Liver (tissue), 9 donors: ENCODE data around the gene CMTM4. TPM values are rescaled to one million over a fixed set of nuclear protein-coding genes. Genes with fewer than 3 reads are reported as not detected.

Source experiments
- DNase-seq: peaks from one replicate; pipeline ENCODE4 v3.0.0-alpha.2; 2017; ENCODE audit warnings: low spot score
- H3K27ac ChIP-seq, 2 donors: one replicate each; pipeline ENCODE4 v1.7.0; 2013; ENCODE audit warnings: inconsistent platforms in 2 of 2, low read length in 2 of 2, control low read depth in 1 of 2, low read depth in 1 of 2, mild to moderate bottlenecking in 1 of 2
- H3K27me3 ChIP-seq, 4 donors: one replicate each; pipeline versions ENCODE4 v1.6.1 to v1.7.0; 2013; ENCODE audit warnings: low read length in 3 of 4, inconsistent platforms in 1 of 4, mild to moderate bottlenecking in 1 of 4, moderate library complexity in 1 of 4; ENCODE audit not compliant: control insufficient read depth in 4 of 4, insufficient read depth in 4 of 4
- H3K36me3 ChIP-seq, 4 donors: one replicate each; pipeline versions ENCODE4 v1.6.1 to v1.7.0; 2013; ENCODE audit warnings: low read length in 3 of 4, mild to moderate bottlenecking in 3 of 4, low read depth in 1 of 4, moderate library complexity in 1 of 4; ENCODE audit not compliant: control insufficient read depth in 4 of 4, insufficient read depth in 3 of 4
- H3K4me1 ChIP-seq, 4 donors: one replicate each; pipeline versions ENCODE4 v1.6.1 to v1.7.0; 2013; ENCODE audit warnings: low read length in 3 of 4, mild to moderate bottlenecking in 3 of 4, moderate library complexity in 1 of 4; ENCODE audit not compliant: control insufficient read depth in 4 of 4, insufficient read depth in 4 of 4
- H3K4me3 ChIP-seq, 3 donors: one replicate each; pipeline versions ENCODE4 v1.6.1 to v1.7.0; 2013; ENCODE audit warnings: low read length in 3 of 3, control low read depth in 1 of 3, low read depth in 1 of 3, mild to moderate bottlenecking in 1 of 3
- H3K9ac ChIP-seq, 2 donors: one replicate each; pipeline ENCODE4 v1.7.0; 2013; ENCODE audit warnings: low read length in 2 of 2, mild to moderate bottlenecking in 2 of 2, moderate library complexity in 2 of 2, control low read depth in 1 of 2, low read depth in 1 of 2
- H3K9me3 ChIP-seq, 4 donors: one replicate each; pipeline versions ENCODE4 v1.6.1 to v1.7.0; 2013; ENCODE audit warnings: low read length in 3 of 4; ENCODE audit not compliant: control insufficient read depth in 4 of 4
- ATF3 ChIP-seq: IDR thresholded peaks from 2 replicates; pipeline ENCODE4 v1.6.1; 2016; ENCODE audit warnings: antibody characterized with exemption
- CTCF ChIP-seq: fragments of 150-350 bp; IDR thresholded peaks from 2 replicates; pipeline ENCODE4 v1.5.1; 2017; ENCODE audit warnings: improper control_type of control experiment, low read depth, low read length; ENCODE audit not compliant: missing input control
- EGR1 ChIP-seq, 2 donors: IDR thresholded peaks; 2 replicates each; pipeline ENCODE4 v1.6.1; 2016 to 2018; ENCODE audit warnings: antibody characterized with exemption in 2 of 2, low read depth in 2 of 2
- FOXA1 ChIP-seq: IDR thresholded peaks from 2 replicates; pipeline ENCODE4 v1.6.1; 2016; ENCODE audit warnings: antibody characterized with exemption
- GABPA ChIP-seq, 2 donors: IDR thresholded peaks in 1 of 2; conservative IDR thresholded peaks in 1 of 2; 2 replicates each; pipeline ENCODE4 v1.6.1; 2016; ENCODE audit warnings: antibody characterized with exemption in 2 of 2, mild to moderate bottlenecking in 1 of 2, moderate library complexity in 1 of 2
- HNF4A ChIP-seq, 2 donors: conservative IDR thresholded peaks; 2 replicates each; pipeline ENCODE4 v1.6.1; 2016; ENCODE audit warnings: antibody characterized with exemption in 2 of 2, mild to moderate bottlenecking in 2 of 2
- HNF4G ChIP-seq: IDR thresholded peaks from 2 replicates; pipeline ENCODE4 v1.6.1; 2016; ENCODE audit warnings: antibody characterized with exemption
- JUND ChIP-seq, 2 donors: IDR thresholded peaks; 2 replicates each; pipeline ENCODE4 v1.6.1; 2016; ENCODE audit warnings: antibody characterized with exemption in 2 of 2
- MAX ChIP-seq: IDR thresholded peaks from 2 replicates; pipeline ENCODE4 v1.6.1; 2016; ENCODE audit warnings: antibody characterized with exemption
- NR2F2 ChIP-seq: IDR thresholded peaks from 2 replicates; pipeline ENCODE4 v1.6.1; 2016; ENCODE audit warnings: antibody characterized with exemption
- RAD21 ChIP-seq, 2 donors: IDR thresholded peaks; 2 replicates each; pipeline ENCODE4 v1.6.1; 2016; ENCODE audit warnings: antibody characterized with exemption in 2 of 2, mild to moderate bottlenecking in 2 of 2
- REST ChIP-seq: IDR thresholded peaks from 2 replicates; pipeline ENCODE4 v1.6.1; 2016; ENCODE audit warnings: antibody characterized with exemption, mild to moderate bottlenecking
- RXRA ChIP-seq, 2 donors: IDR thresholded peaks; 2 replicates each; pipeline ENCODE4 v1.6.1; 2017 to 2018; ENCODE audit warnings: antibody characterized with exemption in 2 of 2, mild to moderate bottlenecking in 1 of 2
- SP1 ChIP-seq: IDR thresholded peaks from 2 replicates; pipeline ENCODE4 v1.6.1; 2018; ENCODE audit warnings: antibody characterized with exemption, mild to moderate bottlenecking
- TAF1 ChIP-seq: conservative IDR thresholded peaks from 2 replicates; pipeline ENCODE4 v1.6.1; 2016; ENCODE audit warnings: antibody characterized with exemption, mild to moderate bottlenecking
- YY1 ChIP-seq: IDR thresholded peaks from 2 replicates; pipeline ENCODE4 v1.6.1; 2016; ENCODE audit warnings: antibody characterized with exemption, mild to moderate bottlenecking
- ZBTB33 ChIP-seq: IDR thresholded peaks from 2 replicates; pipeline ENCODE4 v1.6.1; 2016; ENCODE audit warnings: antibody characterized with exemption
- WGBS: extraction: QIAGEN DNeasy Blood & Tissue Kit; methylation state at CpG from one replicate; pipeline ENCODE4 v1.1.7; 2013; 5-methylcytosine and 5-hydroxymethylcytosine counted together
- polyA plus RNA-seq, 2 donors: library from polyadenylated mRNA; stranded (reverse) in 1 of 2; unstranded in 1 of 2; fragments of 200-250 nt in 1 of 2; fragments of >200 nt in 1 of 2; fragmentation: Nextera tagmentation in 1 of 2; extraction: Ambion mirVana in 1 of 2; gene quantifications; one replicate each; pipeline versions ENCODE4 v1.2.1 to v1.2.3, GENCODE V29; 2013 to 2015
- total RNA-seq, 2 donors: library from RNA; depleted of rRNA; stranded (reverse); fragments of >200 nt; gene quantifications; one replicate each; pipeline ENCODE4 v1.2.3, GENCODE V29; 2014
- donor health status: healthy.
- donor health status: healthy.
- donor health status: healthy.
- donor health status: healthy.
- donor health status: healthy.

The CMTM4 gene
- total and polyA plus RNA-seq, 4 donors = 2.9 to 19.7 (median 6.3) TPM

GRCh38 chr16:66610111-66610820, 86.3 kb downstream of the CMTM4 start:
- Histone ChIP-seq H3K27ac (no peak overlapping the region), H3K4me1 (peaks cover 0 to 14% (median 4%) of the 10 kb centered on the region in 4 donors), H3K9ac (no peak overlapping the region), H3K9me3 (no peaks in the 10 kb centered on the region), H3K27me3 (no peaks in the 10 kb centered on the region), H3K36me3 (peaks cover 0 to 7% (median 0%) of the 10 kb centered on the region in 4 donors), H3K4me3 (no peak overlapping the region)
- 90% methylated on average over 14 of the region's 14 CpGs for WGBS
- TF ChIP-seq SP1 = no peak
- no peak for DNase-seq

GRCh38 chr16:66609139-66609510, 87.4 kb downstream of the CMTM4 start:
- Histone ChIP-seq H3K27ac (no peak overlapping the region), H3K27me3 (no peaks in the 10 kb centered on the region), H3K9me3 (no peaks in the 10 kb centered on the region), H3K4me1 (peaks cover 1 to 17% (median 5%) of the 10 kb centered on the region in 4 donors), H3K4me3 (no peak overlapping the region), H3K36me3 (peaks cover 0 to 7% (median 0%) of the 10 kb centered on the region in 4 donors), H3K9ac (no peak overlapping the region)
- WGBS = 85% methylated on average over 12 of the region's 12 CpGs
- DNase-seq = no peak
- TF ChIP-seq CTCF = no peak
- TF ChIP-seq ZBTB33 = no peak
- no peak for TF ChIP-seq EGR1 (IDR thresholded peaks at IDR 0.05; ENCODE audit: low read depth in 2 of 2)
- no peak for TF ChIP-seq RAD21 (IDR thresholded peaks at IDR 0.05)
- TF ChIP-seq HNF4A (conservative IDR thresholded peaks at IDR 0.05) = no peak
- no peak for TF ChIP-seq SP1
- TF ChIP-seq ATF3 = no peak
- TF ChIP-seq GABPA (IDR thresholded peaks at IDR 0.05 in 1 of 2, conservative IDR thresholded peaks at IDR 0.05 in 1 of 2) = no peak
- no peak for TF ChIP-seq FOXA1
- TF ChIP-seq JUND (IDR thresholded peaks at IDR 0.05) = no peak
- no peak for TF ChIP-seq REST
- TF ChIP-seq MAX = no peak
- TF ChIP-seq HNF4G = no peak
- TF ChIP-seq YY1 = no peak
- TF ChIP-seq NR2F2 = no peak
- TF ChIP-seq TAF1 = no peak
- no peak for TF ChIP-seq RXRA (IDR thresholded peaks at IDR 0.05)
